ENCODE data around the gene HBD.
"Not testable (repeated sequence)": the region's sequence is repeated elsewhere in the genome, so short reads cannot be mapped to it uniquely, and the experiment has no call there.

The HBD gene

GRCh38 chr11:5265832-5266231 lies 31.5 kb upstream of the HBD start:
- no peaks in the 10 kb centered on the region for H3F3A ChIP-seq (ENCODE audit: insufficient read depth)
- H3K27ac ChIP-seq (ENCODE audit: low read depth, low read length), result no peak overlapping the region
- H3K9me3 ChIP-seq (ENCODE audit: insufficient read depth, low read length), result no peaks in the 10 kb centered on the region
- no peak overlapping the region for H3K4me2 ChIP-seq (ENCODE audit: low read depth, low read length, poor library complexity, severe bottlenecking)
- H3K79me2 ChIP-seq (ENCODE audit: insufficient read depth, low read length), result no peaks in the 10 kb centered on the region
- H3K36me3 ChIP-seq (ENCODE audit: low read length), result no peaks in the 10 kb centered on the region
- H3K9me2 ChIP-seq (replicated peaks; ENCODE audit: insufficient read depth, low read length), result no peaks in the 10 kb centered on the region
- no peak overlapping the region for H3K4me3 ChIP-seq (ENCODE audit: insufficient read depth, low read length, poor library complexity, severe bottlenecking)
- no peaks in the 10 kb centered on the region for H4K20me1 ChIP-seq (ENCODE audit: low read depth, low read length)
- no peak overlapping the region for H3K9ac ChIP-seq (ENCODE audit: low read length)
- no peaks in the 10 kb centered on the region for H3K27me3 ChIP-seq (ENCODE audit: low read length)
- no peak for TF ChIP-seq EZH2phosphoT487 (conservative IDR thresholded peaks at IDR 0.05; ENCODE audit: low read length)
- TF ChIP-seq, protein P1, sequence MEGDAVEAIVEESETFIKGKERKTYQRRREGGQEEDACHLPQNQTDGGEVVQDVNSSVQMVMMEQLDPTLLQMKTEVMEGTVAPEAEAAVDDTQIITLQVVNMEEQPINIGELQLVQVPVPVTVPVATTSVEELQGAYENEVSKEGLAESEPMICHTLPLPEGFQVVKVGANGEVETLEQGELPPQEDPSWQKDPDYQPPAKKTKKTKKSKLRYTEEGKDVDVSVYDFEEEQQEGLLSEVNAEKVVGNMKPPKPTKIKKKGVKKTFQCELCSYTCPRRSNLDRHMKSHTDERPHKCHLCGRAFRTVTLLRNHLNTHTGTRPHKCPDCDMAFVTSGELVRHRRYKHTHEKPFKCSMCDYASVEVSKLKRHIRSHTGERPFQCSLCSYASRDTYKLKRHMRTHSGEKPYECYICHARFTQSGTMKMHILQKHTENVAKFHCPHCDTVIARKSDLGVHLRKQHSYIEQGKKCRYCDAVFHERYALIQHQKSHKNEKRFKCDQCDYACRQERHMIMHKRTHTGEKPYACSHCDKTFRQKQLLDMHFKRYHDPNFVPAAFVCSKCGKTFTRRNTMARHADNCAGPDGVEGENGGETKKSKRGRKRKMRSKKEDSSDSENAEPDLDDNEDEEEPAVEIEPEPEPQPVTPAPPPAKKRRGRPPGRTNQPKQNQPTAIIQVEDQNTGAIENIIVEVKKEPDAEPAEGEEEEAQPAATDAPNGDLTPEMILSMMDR (IDR thresholded peaks at IDR 0.05; ENCODE audit: insufficient read depth, low read length, poor library complexity, severe bottlenecking), result no peak
- no peak overlapping the region for H2AFZ ChIP-seq (ENCODE audit: low read depth, low read length, severe bottlenecking)

DNA sequence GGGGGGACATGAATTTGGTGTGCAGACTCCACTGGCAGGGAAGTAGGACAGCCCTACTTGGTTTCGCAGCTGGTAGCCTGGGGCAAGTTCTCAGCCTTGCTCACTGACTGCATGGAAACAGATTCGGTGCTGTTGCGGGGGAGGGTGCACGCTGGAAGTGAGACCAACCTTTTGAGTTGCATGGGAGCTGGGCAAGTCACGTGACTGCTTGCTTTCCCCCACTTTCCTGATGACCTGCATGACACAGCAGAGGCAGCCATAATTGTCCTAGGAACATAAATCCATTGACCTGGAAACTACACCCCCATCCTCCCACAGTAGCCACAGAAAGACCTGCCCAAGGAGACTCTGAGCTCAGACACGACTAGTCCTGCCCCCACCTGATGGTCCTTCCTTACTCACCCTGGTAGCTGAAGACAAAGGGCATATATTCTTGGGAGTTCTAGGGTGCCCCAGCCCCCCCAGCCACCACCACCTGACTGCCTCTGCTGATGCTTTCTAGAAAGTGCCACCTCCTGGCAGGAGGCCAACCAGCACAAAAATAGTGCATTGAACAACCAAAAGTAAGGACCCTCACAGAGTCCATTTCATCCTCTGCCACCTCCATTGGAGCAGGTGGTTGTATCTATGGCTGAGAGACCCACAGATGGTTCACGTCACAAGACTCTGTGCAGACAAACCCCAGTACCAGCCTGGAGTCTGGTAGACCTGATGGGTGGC lies 24.4 kb upstream of the HBD start:
- Histone ChIP-seq H3K9me3 (ENCODE audit: insufficient read depth, low read length) (no peaks in the 10 kb centered on the region), H3K9me2 (replicated peaks; ENCODE audit: insufficient read depth, low read length) (no peaks in the 10 kb centered on the region), H3K4me2 (ENCODE audit: low read depth, low read length, poor library complexity, severe bottlenecking) (no peak overlapping the region), H3K9ac (ENCODE audit: low read length) (no peak overlapping the region), H3K27me3 (ENCODE audit: low read length) (no peaks in the 10 kb centered on the region), H2AFZ (ENCODE audit: low read depth, low read length, severe bottlenecking) (no peak overlapping the region), H3K36me3 (ENCODE audit: low read length) (no peaks in the 10 kb centered on the region), H3K79me2 (ENCODE audit: insufficient read depth, low read length) (no peaks in the 10 kb centered on the region), H3K4me3 (ENCODE audit: insufficient read depth, low read length, poor library complexity, severe bottlenecking) (no peak overlapping the region), H3F3A (ENCODE audit: insufficient read depth) (no peaks in the 10 kb centered on the region), H3K27ac (ENCODE audit: low read depth, low read length) (no peak overlapping the region), H4K20me1 (ENCODE audit: low read depth, low read length) (no peaks in the 10 kb centered on the region)
- no peak for TF ChIP-seq EZH2phosphoT487 (conservative IDR thresholded peaks at IDR 0.05; ENCODE audit: low read length)
- TF ChIP-seq, protein P1 (IDR thresholded peaks at IDR 0.05; ENCODE audit: insufficient read depth, low read length, poor library complexity, severe bottlenecking), result no peak

DNA sequence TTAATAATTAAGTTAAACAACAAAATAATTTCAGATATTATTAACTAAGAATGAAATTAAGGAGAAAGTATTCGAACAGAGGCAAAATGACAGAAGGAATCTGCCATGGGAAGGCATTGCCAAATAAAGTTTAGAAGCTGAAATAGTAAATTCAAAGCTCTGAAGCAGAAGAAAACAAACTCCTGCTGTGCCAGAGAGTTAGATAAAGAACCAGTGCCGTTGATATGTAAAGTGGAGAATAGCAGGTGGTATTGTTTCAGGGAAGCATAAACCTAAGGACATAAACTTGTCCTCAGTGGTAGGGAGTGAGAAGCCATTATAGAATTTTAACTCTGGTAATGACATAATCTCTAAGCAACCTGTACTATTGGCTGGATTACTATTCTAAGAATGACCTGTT lies 23.0 kb upstream of the HBD start:
- Histone ChIP-seq H4K20me1 (ENCODE audit: low read depth, low read length) (no peaks in the 10 kb centered on the region), H3K9me3 (ENCODE audit: insufficient read depth, low read length) (no peaks in the 10 kb centered on the region), H3K9me2 (replicated peaks; ENCODE audit: insufficient read depth, low read length) (no peaks in the 10 kb centered on the region), H3K4me2 (ENCODE audit: low read depth, low read length, poor library complexity, severe bottlenecking) (no peak overlapping the region), H2AFZ (ENCODE audit: low read depth, low read length, severe bottlenecking) (no peak overlapping the region), H3K27ac (ENCODE audit: low read depth, low read length) (no peak overlapping the region), H3K9ac (ENCODE audit: low read length) (no peak overlapping the region), H3F3A (ENCODE audit: insufficient read depth) (no peaks in the 10 kb centered on the region), H3K36me3 (ENCODE audit: low read length) (no peaks in the 10 kb centered on the region), H3K79me2 (ENCODE audit: insufficient read depth, low read length) (no peaks in the 10 kb centered on the region), H3K4me3 (ENCODE audit: insufficient read depth, low read length, poor library complexity, severe bottlenecking) (no peak overlapping the region), H3K27me3 (ENCODE audit: low read length) (no peaks in the 10 kb centered on the region)
- no peak for TF ChIP-seq EZH2phosphoT487 (conservative IDR thresholded peaks at IDR 0.05; ENCODE audit: low read length)
- TF ChIP-seq, protein P1 (IDR thresholded peaks at IDR 0.05; ENCODE audit: insufficient read depth, low read length, poor library complexity, severe bottlenecking), result no peak

DNA sequence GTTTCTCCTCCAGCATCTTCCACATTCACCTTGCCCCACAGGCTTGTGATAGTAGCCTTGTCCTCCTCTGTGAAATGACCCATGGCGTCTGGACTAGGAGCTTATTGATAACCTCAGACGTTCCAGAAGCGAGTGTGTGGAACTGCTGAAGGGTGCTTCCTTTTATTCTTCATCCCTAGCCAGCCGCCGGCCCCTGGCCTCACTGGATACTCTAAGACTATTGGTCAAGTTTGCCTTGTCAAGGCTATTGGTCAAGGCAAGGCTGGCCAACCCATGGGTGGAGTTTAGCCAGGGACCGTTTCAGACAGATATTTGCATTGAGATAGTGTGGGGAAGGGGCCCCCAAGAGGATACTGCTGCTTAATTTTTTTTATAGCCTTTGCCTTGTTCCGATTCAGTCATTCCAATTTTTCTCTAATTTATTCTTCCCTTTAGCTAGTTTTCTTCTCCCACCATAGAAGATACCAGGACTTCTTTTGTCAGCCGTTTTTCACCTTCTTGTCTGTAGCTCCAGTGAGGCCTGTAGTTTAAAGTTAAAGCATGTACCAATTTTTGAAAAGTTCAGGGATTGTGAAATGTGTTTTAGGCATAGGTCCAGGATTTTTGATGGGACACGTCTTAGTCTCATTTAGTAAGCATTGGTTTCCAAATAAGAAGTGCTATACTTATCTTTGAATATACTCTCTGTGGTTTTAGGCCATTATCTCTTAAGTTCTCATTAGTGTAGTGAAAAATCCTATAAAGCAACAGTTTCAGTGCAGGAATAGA lies 20.5 kb upstream of the HBD start, which contains the start of gene HBG2:
Gene HBG2 (minus strand): TSS at position 136 of the 768 bp plus-strand sequence. CDS start 53 bp downstream, at position 83.
- H3K27ac ChIP-seq (ENCODE audit: low read depth, low read length); H3K9me3 ChIP-seq (ENCODE audit: insufficient read depth, low read length); H3K27me3 ChIP-seq (ENCODE audit: low read length); H3K4me2 ChIP-seq (ENCODE audit: low read depth, low read length, poor library complexity, severe bottlenecking); H3K79me2 ChIP-seq (ENCODE audit: insufficient read depth, low read length); H2AFZ ChIP-seq (ENCODE audit: low read depth, low read length, severe bottlenecking); H3K9me2 ChIP-seq (replicated peaks; ENCODE audit: insufficient read depth, low read length); H3K36me3 ChIP-seq (ENCODE audit: low read length); H3F3A ChIP-seq (ENCODE audit: insufficient read depth); H4K20me1 ChIP-seq (ENCODE audit: low read depth, low read length); H3K4me3 ChIP-seq (ENCODE audit: insufficient read depth, low read length, poor library complexity, severe bottlenecking); H3K9ac ChIP-seq (ENCODE audit: low read length): not testable (repeated sequence)

DNA sequence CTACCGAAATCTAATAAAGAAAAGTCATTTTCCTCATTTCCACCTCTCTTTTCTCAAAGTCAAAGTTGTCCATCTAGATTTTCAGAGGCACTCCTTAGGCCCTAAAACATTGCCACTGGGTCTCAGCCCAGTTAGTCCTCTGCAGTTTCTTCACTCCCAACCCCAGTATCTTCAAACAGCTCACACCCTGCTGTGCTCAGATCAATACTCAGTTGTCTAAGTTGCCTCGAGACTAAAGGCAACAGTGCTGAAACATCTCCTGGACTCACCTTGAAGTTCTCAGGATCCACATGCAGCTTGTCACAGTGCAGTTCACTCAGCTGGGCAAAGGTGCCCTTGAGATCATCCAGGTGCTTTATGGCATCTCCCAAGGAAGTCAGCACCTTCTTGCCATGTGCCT lies 19.7 kb upstream of the HBD start:
- H3K9me3 ChIP-seq (ENCODE audit: insufficient read depth, low read length); H3K4me2 ChIP-seq (ENCODE audit: low read depth, low read length, poor library complexity, severe bottlenecking); H3F3A ChIP-seq (ENCODE audit: insufficient read depth); H3K79me2 ChIP-seq (ENCODE audit: insufficient read depth, low read length); H2AFZ ChIP-seq (ENCODE audit: low read depth, low read length, severe bottlenecking); H4K20me1 ChIP-seq (ENCODE audit: low read depth, low read length); H3K9me2 ChIP-seq (replicated peaks; ENCODE audit: insufficient read depth, low read length); H3K36me3 ChIP-seq (ENCODE audit: low read length); H3K9ac ChIP-seq (ENCODE audit: low read length); H3K4me3 ChIP-seq (ENCODE audit: insufficient read depth, low read length, poor library complexity, severe bottlenecking); H3K27me3 ChIP-seq (ENCODE audit: low read length); H3K27ac ChIP-seq (ENCODE audit: low read depth, low read length): not testable (repeated sequence)

Data from SU-DHL-6 (cell line).